ENCODE data around the gene MED27. TPM values are rescaled to one million over a fixed set of nuclear protein-coding genes. Genes with fewer than 3 reads are reported as not detected.

MED27 gene
- total RNA-seq, 1 experiment from 2014 or later, result 30.4 TPM

DNA sequence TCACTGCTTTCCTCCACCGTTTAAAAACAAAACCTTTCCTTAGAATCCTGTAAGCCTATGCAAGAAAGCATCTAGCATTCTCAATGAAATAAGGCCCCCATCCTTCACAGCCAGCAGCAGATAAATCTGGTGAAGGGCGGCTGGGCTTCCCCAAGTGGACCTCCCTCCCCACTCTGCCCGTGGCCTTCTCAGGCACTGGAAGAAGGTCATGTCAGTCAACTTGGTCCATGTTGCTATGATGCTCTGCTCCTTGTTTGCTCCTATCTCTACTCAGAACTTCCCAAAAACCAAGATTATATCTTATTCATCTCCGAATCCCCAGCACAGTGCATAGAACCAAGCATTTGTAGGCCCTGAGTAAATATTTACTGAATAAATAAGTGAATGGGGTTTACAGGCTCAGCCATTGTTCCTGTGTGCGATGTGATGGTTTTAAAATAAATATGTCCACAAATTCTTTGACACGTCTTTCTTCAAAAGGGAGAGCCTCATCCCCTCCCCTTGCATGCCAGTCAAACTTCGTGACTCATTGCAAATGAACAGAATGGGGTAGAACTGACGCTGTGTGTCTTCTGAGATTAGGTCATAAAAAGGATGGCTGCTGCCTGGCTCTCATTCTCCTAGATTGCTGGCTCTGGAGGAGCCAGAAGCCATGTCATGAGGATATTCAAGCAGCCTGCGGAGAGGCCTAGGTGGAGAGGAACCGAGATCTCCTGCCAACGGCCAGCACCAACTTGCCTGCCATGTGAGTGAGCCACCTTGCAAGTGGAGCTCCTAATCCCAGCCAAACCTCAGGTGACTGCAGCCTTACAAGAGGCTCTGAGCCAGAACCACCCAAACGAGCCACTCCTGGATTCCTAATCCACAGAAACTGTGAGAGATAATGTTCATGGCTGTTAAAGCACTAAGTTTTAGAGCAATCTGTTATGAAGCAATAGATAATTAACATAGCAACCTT, 70.5 kb downstream of the MED27 start:
- intact Hi-C loops (cut with micrococcal nuclease; ENCODE audit: unreplicated experiment), result no loop called here
- BruUV-seq (replicated peaks), result no TSS peak
- ChIA-PET POLR2A (no interaction called here), CTCF (no interaction called here)
- Histone ChIP-seq H3K4me3 (ENCODE audit: low read depth, low read length) (no peak overlapping the region), H3K36me3 (ENCODE audit: control insufficient read depth, insufficient read depth, low read length) (no peaks in the 10 kb centered on the region), H3K9me3 (no peaks in the 10 kb centered on the region), H3K27me3 (replicated peaks; ENCODE audit: control insufficient read depth, insufficient read depth, low read length) (no peaks in the 10 kb centered on the region), H3K4me1 (peaks cover 15% of the 10 kb centered on the region)
- Mint-ChIP-seq H3K9me3 (ENCODE audit: unreplicated experiment) (no peaks in the 10 kb centered on the region), H3K36me3 (ENCODE audit: insufficient read depth, unreplicated experiment) (peaks cover 5% of the 10 kb centered on the region), H3K27ac (ENCODE audit: unreplicated experiment) (no peak overlapping the region), H3K4me1 (ENCODE audit: low read depth, unreplicated experiment) (peaks cover 15% of the 10 kb centered on the region), H3K27me3 (ENCODE audit: insufficient read depth, unreplicated experiment) (no peaks in the 10 kb centered on the region), H3K4me3 (ENCODE audit: unreplicated experiment) (no peak overlapping the region)
- DNase-seq, result peak in 1 of 2 experiments; percentile 33
- TF ChIP-seq, protein P1, sequence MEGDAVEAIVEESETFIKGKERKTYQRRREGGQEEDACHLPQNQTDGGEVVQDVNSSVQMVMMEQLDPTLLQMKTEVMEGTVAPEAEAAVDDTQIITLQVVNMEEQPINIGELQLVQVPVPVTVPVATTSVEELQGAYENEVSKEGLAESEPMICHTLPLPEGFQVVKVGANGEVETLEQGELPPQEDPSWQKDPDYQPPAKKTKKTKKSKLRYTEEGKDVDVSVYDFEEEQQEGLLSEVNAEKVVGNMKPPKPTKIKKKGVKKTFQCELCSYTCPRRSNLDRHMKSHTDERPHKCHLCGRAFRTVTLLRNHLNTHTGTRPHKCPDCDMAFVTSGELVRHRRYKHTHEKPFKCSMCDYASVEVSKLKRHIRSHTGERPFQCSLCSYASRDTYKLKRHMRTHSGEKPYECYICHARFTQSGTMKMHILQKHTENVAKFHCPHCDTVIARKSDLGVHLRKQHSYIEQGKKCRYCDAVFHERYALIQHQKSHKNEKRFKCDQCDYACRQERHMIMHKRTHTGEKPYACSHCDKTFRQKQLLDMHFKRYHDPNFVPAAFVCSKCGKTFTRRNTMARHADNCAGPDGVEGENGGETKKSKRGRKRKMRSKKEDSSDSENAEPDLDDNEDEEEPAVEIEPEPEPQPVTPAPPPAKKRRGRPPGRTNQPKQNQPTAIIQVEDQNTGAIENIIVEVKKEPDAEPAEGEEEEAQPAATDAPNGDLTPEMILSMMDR (IDR thresholded peaks at IDR 0.05; ENCODE audit: insufficient read depth in 1 of 2, low read depth in 1 of 2, low read length in 1 of 2, severe bottlenecking in 1 of 2, unreplicated experiment in 1 of 2), result no peak

DNA sequence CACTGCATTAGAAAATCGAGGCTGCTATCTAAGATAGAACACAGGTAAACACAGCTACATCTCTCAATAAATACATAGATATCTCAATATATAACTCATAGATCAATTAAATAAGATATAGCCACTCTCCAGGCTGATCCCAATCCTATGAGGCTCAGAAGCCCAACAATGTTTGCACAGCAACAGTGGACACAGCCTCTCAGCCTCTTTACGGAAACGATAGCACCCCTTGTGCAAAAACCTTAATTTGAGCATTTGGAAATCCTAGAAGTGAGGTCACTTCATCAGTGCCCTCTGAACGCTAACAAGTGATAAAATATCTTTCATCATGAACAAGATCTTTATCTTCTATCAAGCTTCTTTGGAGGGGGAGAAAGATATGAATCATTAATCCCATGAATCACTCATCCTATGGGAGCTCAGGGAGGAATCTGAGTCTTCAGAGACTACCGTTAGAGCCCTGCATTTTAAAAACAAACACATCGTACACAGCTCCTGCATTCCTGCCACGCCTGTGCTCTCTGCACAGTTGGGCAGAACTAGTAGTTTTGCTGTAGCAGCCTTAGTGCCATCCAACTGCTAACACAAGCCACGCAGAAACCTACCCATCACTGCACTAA, 71.4 kb downstream of the MED27 start:
- no peaks in the 10 kb centered on the region for H3K27me3 ChIP-seq (replicated peaks; ENCODE audit: control insufficient read depth, insufficient read depth, low read length)
- peaks cover 15% of the 10 kb centered on the region for H3K4me1 Mint-ChIP-seq (ENCODE audit: low read depth, unreplicated experiment)
- no TSS peak for BruUV-seq (replicated peaks)
- intact Hi-C loops (cut with micrococcal nuclease; ENCODE audit: unreplicated experiment), result no loop called here
- TF ChIP-seq, protein P1 (IDR thresholded peaks at IDR 0.05; ENCODE audit: insufficient read depth in 1 of 2, low read depth in 1 of 2, low read length in 1 of 2, severe bottlenecking in 1 of 2, unreplicated experiment in 1 of 2), result no peak
- H3K9me3 ChIP-seq, result no peaks in the 10 kb centered on the region
- H3K4me1 ChIP-seq, result peaks cover 15% of the 10 kb centered on the region
- H3K4me3 ChIP-seq (ENCODE audit: low read depth, low read length), result no peak overlapping the region
- no peak for DNase-seq
- no peak overlapping the region for H3K27ac Mint-ChIP-seq (ENCODE audit: unreplicated experiment)
- ChIA-PET CTCF (no interaction called here), POLR2A (no interaction called here)
- H3K9me3 Mint-ChIP-seq (ENCODE audit: unreplicated experiment), result no peaks in the 10 kb centered on the region
- H3K4me3 Mint-ChIP-seq (ENCODE audit: unreplicated experiment), result no peak overlapping the region
- H3K36me3 ChIP-seq (ENCODE audit: control insufficient read depth, insufficient read depth, low read length), result no peaks in the 10 kb centered on the region
- H3K27me3 Mint-ChIP-seq (ENCODE audit: insufficient read depth, unreplicated experiment), result no peaks in the 10 kb centered on the region
- H3K36me3 Mint-ChIP-seq (ENCODE audit: insufficient read depth, unreplicated experiment), result peaks cover 5% of the 10 kb centered on the region

DNA sequence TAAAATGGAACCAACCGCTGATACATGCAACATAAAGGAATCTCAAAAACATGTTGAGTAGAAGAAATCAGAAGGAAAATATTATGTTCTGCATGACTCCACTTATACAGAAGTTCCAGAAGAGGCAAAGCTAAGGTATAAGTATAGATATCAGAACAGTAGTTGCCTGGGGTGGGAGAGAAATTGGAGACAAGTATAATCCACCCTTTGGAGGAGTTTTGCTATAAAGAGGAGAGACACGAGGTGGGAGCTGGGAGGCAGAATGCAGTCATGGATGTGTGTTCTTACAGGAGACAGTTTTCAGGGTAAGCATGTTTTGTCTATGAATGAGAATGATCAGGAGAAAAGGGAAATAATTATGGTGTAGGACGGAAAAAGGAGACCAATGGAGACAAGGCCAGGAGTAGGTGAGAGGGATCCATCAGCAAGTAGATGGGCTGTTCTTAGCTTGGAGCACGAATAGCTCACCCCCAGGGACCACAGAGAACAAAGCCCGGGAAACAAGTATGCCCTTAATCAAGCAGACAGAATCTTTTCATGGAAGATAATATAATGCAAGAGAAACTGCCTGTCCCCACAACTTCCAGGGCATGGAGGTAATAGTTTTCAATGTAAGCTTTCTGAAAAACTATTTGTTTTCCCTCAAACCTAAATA, 72.2 kb downstream of the MED27 start:
- Histone ChIP-seq H3K4me3 (ENCODE audit: low read depth, low read length) (no peak overlapping the region), H3K27me3 (replicated peaks; ENCODE audit: control insufficient read depth, insufficient read depth, low read length) (no peaks in the 10 kb centered on the region), H3K36me3 (ENCODE audit: control insufficient read depth, insufficient read depth, low read length) (no peaks in the 10 kb centered on the region), H3K4me1 (peaks cover 15% of the 10 kb centered on the region), H3K9me3 (no peaks in the 10 kb centered on the region)
- Mint-ChIP-seq H3K27ac (ENCODE audit: unreplicated experiment) (peak overlapping the region; percentile 0), H3K9me3 (ENCODE audit: unreplicated experiment) (no peaks in the 10 kb centered on the region), H3K4me1 (ENCODE audit: low read depth, unreplicated experiment) (peaks cover 10% of the 10 kb centered on the region), H3K4me3 (ENCODE audit: unreplicated experiment) (no peak overlapping the region), H3K27me3 (ENCODE audit: insufficient read depth, unreplicated experiment) (no peaks in the 10 kb centered on the region), H3K36me3 (ENCODE audit: insufficient read depth, unreplicated experiment) (peaks cover under 1% of the 10 kb centered on the region)
- ChIA-PET POLR2A (no interaction called here), CTCF (no interaction called here)
- TF ChIP-seq, protein P1 (IDR thresholded peaks at IDR 0.05; ENCODE audit: insufficient read depth in 1 of 2, low read depth in 1 of 2, low read length in 1 of 2, severe bottlenecking in 1 of 2, unreplicated experiment in 1 of 2), result no peak
- intact Hi-C loops (cut with micrococcal nuclease; ENCODE audit: unreplicated experiment), result no loop called here
- no peak for DNase-seq
- BruUV-seq (replicated peaks), result no TSS peak
